ENCODE results near the gene PDE6H.
A peak's percentile ranks its signal among the peaks of the same experiment; 100 is the strongest.

Gene PDE6H

GRCh38 chr12:14950982-14951746 lies 21.7 kb upstream of the PDE6H start:
- TF ChIP-seq CTCF (IDR thresholded peaks at IDR 0.05; ENCODE audit: borderline replicate concordance, insufficient read depth, low read depth, low read length), result no peak
- no peak overlapping the region for H3K4me3 ChIP-seq (ENCODE audit: low read depth, low read length)

DNA sequence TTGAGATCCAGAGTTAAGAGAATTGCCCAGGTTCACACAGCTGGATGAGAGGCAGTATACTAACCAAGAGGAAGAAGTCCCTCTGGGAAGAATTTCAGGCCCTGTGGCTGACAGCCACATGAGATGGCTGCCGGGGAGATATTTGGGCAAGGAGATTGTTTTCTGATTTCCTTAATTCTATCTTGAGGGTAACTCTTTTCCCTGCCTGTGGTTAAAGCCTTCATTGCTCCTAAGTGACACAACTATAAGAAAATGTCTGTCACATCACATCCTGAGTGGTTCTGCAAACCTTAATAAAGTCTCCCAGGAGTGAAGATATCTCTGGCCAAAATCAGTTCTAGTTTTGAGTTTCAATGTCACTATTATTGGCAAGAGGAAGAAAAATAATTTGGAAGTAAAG lies 21.0 kb upstream of the PDE6H start:
- no peak for TF ChIP-seq CTCF (IDR thresholded peaks at IDR 0.05; ENCODE audit: borderline replicate concordance, insufficient read depth, low read depth, low read length)
- no peak overlapping the region for H3K4me3 ChIP-seq (ENCODE audit: low read depth, low read length)

DNA sequence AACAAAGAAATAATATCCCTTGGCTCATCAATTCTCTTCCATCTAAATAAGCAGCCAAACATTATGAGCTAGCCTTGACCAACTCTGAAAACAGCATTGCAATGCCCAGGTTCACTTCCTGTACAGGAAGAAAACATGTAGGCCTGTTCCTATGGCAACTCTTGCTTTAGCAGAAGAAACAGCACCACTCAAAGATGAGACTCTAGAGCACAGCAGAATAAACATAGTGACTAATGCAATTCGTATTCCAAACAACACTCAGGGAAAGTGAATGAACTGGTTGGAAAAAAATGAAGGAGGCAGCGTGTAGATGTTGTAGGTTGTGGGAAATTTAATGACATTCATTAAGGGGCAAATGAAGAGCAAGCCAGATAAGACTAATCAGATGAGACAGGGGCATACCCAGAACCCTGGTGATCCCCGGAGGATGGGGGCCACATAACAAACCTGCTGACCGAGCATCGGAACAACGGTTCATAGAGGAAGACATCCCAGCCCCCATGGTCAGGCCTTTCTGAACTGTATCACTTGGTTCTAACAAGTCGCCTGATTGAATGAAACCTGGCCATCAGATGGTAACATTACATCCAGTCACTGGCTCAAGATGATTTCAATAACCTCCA lies 20.4 kb upstream of the PDE6H start:
- H3K4me3 ChIP-seq (ENCODE audit: low read depth, low read length), result peak overlapping the region; percentile 19
- TF ChIP-seq CTCF (IDR thresholded peaks at IDR 0.05; ENCODE audit: borderline replicate concordance, insufficient read depth, low read depth, low read length), result no peak

DNA sequence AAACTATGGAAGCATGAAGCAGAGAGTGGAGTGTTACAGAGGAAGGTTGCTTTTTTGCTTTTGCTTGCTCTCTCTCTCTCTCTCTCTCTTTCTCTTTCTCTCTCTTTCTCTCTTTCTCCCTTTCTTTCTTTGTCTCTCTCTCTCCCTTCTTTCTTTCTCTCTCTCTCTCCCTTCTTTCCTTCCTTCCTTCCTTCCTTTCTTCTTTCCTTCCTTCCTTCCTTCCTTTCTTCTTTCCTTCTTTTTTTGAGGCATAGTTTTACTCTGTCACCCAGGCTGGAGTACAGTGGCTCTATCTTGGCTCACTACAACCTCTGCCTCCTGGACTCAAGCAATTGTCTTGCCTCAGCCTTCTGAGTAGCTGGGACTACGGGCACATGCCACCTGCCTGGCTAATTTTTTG lies 19.1 kb upstream of the PDE6H start:
- peak overlapping the region; percentile 18 for H3K4me3 ChIP-seq (ENCODE audit: low read depth, low read length)
- TF ChIP-seq CTCF (IDR thresholded peaks at IDR 0.05; ENCODE audit: borderline replicate concordance, insufficient read depth, low read depth, low read length), result no peak

DNA sequence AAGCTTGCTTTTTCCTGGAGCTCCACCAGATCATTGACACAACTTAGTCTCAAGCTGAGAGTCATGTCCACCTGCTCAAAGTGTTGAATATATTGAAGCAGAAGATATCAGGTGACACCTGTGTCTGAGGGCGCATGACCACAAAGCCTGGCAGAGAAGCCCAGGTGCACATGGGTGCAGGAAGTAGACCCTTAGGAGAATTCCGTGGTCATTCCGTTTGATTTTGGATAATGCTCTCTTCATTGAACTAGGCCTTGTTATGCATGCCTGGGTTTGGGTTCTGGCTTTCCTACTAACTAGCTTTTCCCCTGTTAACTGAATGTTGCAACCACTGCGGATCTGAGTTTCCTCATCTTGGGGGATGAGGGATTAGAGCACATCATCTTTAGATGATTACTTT lies 18.6 kb upstream of the PDE6H start:
- H3K4me3 ChIP-seq (ENCODE audit: low read depth, low read length), result peak overlapping the region; percentile 18
- TF ChIP-seq CTCF (IDR thresholded peaks at IDR 0.05; ENCODE audit: borderline replicate concordance, insufficient read depth, low read depth, low read length), result no peak

- H3K4me3 ChIP-seq (ENCODE audit: low read depth, low read length), result peak overlapping the region; percentile 19
- no peak for TF ChIP-seq CTCF (IDR thresholded peaks at IDR 0.05; ENCODE audit: borderline replicate concordance, insufficient read depth, low read depth, low read length)
These were observed 16.6 kb upstream of the PDE6H start for GRCh38 chr12:14956024-14956891.
